ENCODE results near the gene IGSF9B.

IGSF9B gene

GRCh38 chr11:133936592-133936991 lies 20.2 kb downstream of the IGSF9B start:
- no peak for DNase-seq (ENCODE audit: low read depth)

DNA sequence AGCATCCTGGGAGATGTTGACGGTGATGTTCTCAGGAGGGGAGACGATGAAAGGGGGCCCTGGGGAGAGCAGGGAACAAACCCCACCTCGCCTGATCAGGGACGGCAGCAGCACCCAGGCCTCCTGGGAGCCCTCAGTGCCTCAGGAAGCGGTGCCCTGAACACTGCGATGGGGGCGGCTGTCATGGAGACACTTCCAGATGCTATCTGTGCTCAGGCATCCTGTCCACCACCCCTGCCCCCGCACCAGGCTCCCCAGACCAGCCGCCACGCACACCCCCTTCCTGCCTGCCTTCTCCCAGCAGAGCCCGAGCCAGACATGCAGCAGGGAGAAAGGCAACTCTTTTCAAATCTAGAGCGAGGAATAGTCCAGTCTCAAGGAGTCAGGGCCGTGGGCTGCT lies 20.6 kb downstream of the IGSF9B start:
- DNase-seq (ENCODE audit: low read depth): no peak

DNA sequence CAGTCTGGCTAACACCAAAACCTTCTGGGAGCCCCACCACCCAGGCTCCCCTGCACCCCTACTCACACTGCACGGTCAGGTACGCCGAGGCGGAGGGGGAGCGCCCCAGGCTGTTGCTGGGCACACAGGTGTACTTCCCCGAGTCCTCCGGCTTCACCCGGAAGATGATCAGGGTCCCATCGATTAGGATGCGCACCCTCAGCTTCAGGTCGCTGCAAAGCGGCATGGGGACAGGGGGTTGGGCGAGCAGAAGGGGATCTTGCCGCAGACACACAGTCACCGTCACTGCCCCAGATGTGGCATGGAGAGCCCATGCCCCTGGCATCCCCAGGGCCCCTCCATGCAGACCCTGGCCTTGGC lies 21.2 kb downstream of the IGSF9B start:
- no peak for DNase-seq (ENCODE audit: low read depth)

- DNase-seq (ENCODE audit: low read depth): no peak
Measured at GRCh38 chr11:133934599-133935550, 21.9 kb downstream of the IGSF9B start.

DNA sequence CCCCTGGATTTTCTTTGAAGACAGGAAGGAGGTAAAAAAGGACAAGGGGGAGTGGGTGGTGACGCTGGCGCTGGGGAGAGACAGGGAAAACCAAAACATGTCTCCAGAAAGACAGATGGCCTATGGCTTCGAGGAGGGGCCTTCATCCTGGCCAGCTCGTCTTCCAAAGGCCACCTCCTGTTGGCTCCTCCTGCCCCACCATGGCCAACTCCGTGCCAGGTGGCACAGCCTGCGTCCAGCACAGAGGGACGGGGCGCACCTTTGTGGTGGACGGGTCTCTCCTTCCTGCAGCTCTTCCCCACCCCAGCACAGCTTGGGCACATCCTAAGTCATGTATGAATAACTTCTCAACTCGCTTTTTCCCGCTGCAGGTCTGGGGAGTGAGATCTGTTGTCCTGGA lies 22.7 kb downstream of the IGSF9B start:
- DNase-seq (ENCODE audit: low read depth): no peak

GRCh38 chr11:133931449-133932060 lies 25.2 kb downstream of the IGSF9B start:
- DNase-seq (ENCODE audit: low read depth): no peak

DNA sequence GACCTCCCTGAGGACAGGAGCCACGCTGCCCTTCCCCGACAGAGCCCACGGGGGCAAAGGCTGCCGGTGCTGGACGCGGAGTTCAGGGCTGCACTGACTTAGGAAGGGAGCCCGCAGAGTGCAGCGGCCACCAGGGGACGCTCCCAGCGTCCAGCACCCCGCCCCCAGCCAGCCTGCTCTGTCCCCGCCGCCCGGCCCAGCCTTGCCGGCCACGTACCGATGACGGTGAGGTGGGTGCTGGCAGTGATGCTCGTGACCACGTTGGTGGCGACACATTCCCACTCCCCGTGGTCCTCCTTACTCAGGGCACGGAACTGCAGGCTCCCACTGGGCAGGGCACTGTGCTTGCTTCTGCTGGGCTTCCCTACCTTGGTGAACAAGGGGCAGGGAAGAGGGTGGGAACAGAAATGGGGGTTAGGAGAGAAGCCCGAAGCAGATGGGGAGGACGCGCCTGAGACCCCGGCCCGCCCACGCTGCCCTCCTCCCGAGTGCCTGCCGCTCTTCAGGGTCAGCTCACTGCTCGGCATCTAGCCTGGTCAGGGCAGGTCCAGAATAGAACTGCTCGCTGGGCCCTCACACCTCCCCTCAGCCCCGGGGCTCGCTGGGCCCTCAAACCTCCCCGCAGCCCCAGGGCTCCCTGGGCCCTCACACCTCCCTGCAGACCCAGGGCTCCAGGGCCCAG lies 25.9 kb downstream of the IGSF9B start:
- DNase-seq (ENCODE audit: low read depth): no peak

GRCh38 chr11:133930053-133930766 lies 26.6 kb downstream of the IGSF9B start:
- DNase-seq (ENCODE audit: low read depth): no peak

DNA sequence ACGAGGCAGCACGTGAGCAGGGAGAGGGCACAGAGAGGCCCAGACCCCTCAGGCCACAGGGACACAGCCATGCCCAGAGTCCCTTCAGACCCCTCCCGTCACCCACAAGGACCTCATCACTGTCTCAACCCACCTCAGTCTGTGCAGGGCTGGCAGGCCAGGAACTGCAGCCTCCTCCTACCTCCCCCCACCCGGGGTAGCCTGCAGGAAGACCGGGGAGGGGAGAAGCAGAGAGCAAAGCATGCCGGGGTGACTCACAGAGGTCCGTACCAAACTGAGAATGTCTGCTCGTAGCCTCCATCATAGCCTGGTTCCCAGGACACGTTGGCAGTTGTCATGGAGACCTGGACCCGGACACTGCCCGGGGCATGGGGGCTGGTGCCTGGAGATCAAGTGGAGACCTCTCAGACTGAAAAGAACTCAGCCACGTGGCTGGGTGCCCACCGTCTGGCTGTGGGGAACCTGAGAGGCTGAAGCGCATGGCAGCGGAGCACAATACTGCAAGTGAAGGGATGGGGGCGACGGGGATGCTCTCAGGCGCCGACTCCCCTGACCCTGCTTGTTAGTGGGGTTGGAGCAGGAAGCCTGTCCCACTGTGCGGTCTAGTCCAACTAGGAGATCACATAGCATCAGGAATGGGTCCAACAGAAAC lies 27.2 kb downstream of the IGSF9B start:
- no peak for DNase-seq (ENCODE audit: low read depth)

DNA sequence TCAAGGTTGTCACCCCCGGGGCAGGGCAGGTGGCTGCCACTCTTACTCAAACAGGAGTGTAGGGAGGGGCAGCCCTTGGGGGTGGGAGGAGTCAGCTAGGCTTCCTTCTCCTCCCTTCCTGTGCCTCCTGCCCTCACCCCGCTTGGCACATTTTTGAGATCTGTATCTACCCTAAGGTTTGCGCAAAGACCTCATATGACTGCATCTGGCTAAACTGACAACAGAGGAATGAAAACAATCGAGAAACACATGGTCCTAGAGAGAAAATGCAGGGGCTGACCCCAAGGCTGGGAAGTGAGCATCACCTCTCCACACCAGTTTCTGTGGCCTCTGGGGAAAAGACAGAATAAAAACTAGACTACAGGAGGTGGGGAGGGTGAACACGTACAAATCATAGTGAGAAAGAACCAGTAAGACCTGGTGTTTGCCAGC lies 28.1 kb downstream of the IGSF9B start:
- DNase-seq (ENCODE audit: low read depth): no peak

DNA sequence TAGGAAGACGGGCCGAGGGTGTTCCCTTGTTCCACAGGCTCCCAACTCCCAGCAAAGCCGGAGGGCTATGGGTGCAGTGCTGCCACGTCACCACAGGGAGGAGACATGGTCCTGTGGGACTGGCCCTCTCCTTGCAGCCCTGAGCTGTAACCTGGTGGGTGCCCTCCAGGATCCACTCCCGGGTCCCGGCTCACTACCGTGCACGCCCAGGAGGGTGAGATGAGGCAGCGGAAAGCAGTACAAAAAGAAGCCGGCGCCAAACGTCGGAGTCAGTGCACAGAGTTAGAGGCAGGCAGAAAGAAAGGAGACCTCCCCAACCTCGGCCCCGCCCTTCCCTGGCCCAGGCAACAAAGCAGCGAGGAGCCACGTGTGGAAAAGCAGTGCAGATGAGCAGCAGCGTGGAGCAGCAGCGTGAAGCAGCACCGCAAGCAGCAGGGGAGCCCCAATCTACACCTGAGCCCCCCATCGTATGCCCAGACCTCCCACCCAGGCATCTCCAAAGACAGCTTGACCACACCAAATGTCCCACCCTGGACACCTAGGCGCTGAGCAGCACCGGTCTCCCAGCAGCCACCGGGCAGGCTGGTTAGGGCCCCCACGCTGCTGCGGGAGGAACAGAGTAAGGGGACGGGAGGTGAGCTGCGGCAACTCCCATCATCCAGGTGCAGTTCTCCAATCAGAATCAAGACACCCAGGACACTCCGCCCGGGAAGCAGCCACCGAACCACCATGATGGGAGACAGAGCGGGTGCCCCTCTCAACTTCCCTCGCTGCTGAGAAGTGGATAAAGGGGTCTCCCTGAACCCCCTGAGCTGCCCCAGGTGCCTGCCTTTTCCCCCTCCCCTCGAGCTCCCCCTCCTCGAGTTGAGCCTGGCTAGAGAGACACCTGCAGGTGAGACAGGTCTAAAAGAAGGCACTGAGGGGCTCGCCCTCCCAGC lies 28.8 kb downstream of the IGSF9B start:
- no peak for DNase-seq (ENCODE audit: low read depth)

- no peak for DNase-seq (ENCODE audit: low read depth)
Measured at GRCh38 chr11:133926466-133927246, 30.1 kb downstream of the IGSF9B start.

DNA sequence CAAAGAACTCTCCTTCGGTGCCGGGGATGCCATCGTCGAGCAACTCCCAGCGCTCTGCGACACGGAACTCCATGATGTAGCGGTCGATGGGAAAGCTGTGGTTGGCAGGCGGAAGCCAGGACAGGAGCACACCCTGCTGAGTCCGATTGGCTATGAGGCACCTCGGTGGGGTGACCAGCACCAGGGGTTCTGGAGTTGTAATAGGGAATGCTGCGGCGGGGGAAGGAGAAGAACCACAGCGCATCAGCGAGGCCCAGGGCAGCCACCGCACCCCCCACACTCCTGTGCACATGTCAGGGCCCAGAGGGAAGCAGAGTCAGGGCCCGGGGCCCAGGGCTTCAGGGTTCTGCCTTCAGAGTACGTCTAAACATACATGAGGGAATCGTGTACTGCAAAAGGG lies 31.0 kb downstream of the IGSF9B start:
- no peak for DNase-seq (ENCODE audit: low read depth)

DNA sequence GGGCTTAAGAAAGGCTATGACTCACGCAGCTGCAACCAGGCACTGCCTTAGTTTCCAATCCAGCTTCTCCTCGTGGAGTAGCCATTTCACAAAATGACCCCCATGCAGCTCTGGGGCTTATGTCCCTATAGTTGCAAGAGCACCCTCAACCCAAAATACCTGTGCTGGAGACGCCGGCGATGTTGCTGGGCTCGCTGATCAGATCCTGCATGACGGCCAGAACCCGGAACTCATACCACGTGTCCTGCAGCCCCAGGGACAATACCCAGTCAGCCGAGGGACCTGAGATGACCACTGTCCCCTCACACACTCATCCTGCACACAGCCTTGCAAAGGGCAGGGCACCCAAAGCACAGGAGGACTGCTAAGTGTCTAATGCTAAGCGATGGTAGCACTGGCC lies 32.1 kb downstream of the IGSF9B start:
- no peak for DNase-seq (ENCODE audit: low read depth)

DNA sequence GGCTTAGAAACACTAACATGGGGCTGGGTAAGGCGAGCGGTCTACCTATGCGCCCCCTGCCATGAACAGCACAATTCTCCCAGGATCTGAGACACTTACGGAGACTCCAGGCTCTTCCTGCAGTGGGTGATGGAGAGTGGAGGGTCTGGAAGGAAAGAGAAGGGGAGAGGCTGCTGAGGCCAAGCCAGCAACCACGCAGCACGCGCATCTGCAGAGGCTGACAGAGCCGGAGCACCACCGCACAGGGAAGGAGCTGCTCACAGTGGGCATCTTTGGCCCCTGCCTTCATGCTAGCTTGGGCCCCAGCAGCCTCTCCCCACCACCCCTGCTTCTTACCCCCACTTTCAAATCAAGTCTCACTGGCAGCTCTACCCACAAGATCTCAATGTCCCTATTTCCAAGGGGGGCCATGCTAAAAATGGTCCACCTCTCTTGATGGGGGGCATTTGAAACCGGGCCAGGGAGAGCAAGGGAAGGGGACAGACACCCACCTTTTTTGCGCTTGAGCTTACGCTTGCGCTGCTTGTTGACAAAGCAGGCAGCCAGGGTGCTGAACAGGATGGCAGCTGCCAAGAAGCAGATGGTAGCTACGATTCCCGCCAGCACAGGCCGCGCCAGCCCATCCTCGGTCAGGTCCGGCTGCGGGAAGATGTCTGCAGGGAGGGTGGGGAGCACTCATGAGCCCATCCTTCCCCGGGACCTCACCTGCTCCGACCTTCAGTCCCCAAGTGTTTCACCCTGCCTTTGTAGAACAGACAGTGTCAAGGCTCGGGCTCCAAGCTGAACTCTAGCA lies 34.5 kb downstream of the IGSF9B start:
- no peak for DNase-seq (ENCODE audit: low read depth)

- DNase-seq (ENCODE audit: low read depth): no peak
Measured at GRCh38 chr11:133921513-133921912, 35.3 kb downstream of the IGSF9B start.

DNA sequence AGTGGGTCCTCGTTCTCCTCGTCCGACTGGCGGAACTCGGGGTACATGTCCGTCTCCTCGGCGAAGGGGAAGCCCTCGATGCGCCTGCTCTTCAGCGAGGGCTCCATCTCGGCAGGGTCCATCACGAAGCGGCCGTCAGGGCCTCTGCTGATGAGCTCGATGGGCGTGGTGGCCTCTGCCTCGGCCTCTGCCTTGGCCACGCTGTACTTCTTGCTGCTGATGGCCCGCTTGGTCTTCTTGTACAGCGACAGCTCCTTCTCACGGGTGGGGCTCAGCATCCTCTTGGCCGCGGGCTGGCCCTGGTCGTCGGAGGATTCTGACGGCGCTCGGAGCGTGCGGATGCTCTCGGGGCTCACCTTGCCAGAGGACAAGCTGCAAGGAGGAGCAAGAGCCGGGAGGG lies 35.7 kb downstream of the IGSF9B start:
- DNase-seq (ENCODE audit: low read depth): no peak

GRCh38 chr11:133920109-133920990 lies 36.4 kb downstream of the IGSF9B start:
- no peak for DNase-seq (ENCODE audit: low read depth)
